H1 (cell line): ENCODE measurements around the gene POLR2J. TPM values are rescaled to one million over a fixed set of nuclear protein-coding genes. Genes with fewer than 3 reads are reported as not detected.

Experiments used
- CTCF ChIA-PET: fragments of 300-600 bp; sonication (Branson Sonifier 250); formaldehyde crosslinking; loops from one replicate; lab custom pipeline; 2021; ENCODE audit not compliant: partially characterized antibody; lab: Charles Lee
- POLR2A ChIA-PET: fragments of 300-600 bp; sonication (Branson Sonifier 250); formaldehyde crosslinking; loops from one replicate; lab custom pipeline; 2021; ENCODE audit warnings: inconsistent platforms; ENCODE audit not compliant: partially characterized antibody; lab: Charles Lee
- DNase-seq, 2 experiments: peaks; one replicate each; pipeline versions ENCODE4 v3.0.0 to v3.0.0-alpha.2; 2010 to 2022; ENCODE audit warnings: low spot score in 2 of 2, low read depth in 1 of 2, mixed read lengths in 1 of 2
- FAIRE-seq: peaks from 2 replicates; lab custom pipeline; 2011; peaks lifted over from hg19 to GRCh38; lab: Jason Lieb, UNC
- H2AFZ ChIP-seq: 2 replicates; pipeline ENCODE4 v1.8.1; 2012; ENCODE audit warnings: low read length, inconsistent platforms
- H2AK5ac ChIP-seq: 2 replicates; pipeline ENCODE4 v1.6.1; 2013; ENCODE audit warnings: low read depth, low read length
- H2BK120ac ChIP-seq: replicated peaks from 2 replicates; pipeline ENCODE3; 2013; ENCODE audit warnings: low read depth, low read length, inconsistent platforms
- H2BK12ac ChIP-seq: 2 replicates; pipeline ENCODE4 v1.6.1; 2013; ENCODE audit warnings: low read depth, low read length
- H2BK15ac ChIP-seq: 2 replicates; pipeline ENCODE4 v1.6.1; 2013; ENCODE audit warnings: low read length
- H2BK20ac ChIP-seq: 2 replicates; pipeline ENCODE4 v1.6.1; 2013; ENCODE audit warnings: low read length
- H2BK5ac ChIP-seq: 2 replicates; pipeline ENCODE4 v1.6.1; 2013; ENCODE audit warnings: low read depth, low read length
- H3K14ac ChIP-seq: 2 replicates; pipeline ENCODE4 v1.6.1; 2013; ENCODE audit warnings: inconsistent platforms; ENCODE audit not compliant: insufficient read length
- H3K18ac ChIP-seq: 2 replicates; pipeline ENCODE4 v1.6.1; 2013; ENCODE audit warnings: low read length; ENCODE audit errors: extremely low read depth
- H3K23ac ChIP-seq: 2 replicates; pipeline ENCODE4 v1.6.1; 2013; ENCODE audit warnings: inconsistent platforms; ENCODE audit not compliant: insufficient read length
- H3K23me2 ChIP-seq: 2 replicates; pipeline ENCODE4 v1.6.1; 2013; ENCODE audit warnings: low read depth, low read length
- H3K27ac ChIP-seq: 2 replicates; pipeline ENCODE4 v1.6.1; 2011; ENCODE audit warnings: low read depth, low read length, inconsistent platforms
- H3K27me3 ChIP-seq, 4 experiments: replicated peaks in 1 of 4; 1 replicate in 1 of 4; 2 replicates in 3 of 4; pipeline versions ENCODE4 v1.6.1 to v1.8.1; 2011 to 2013; ENCODE audit warnings: low read length in 3 of 4, mild to moderate bottlenecking in 3 of 4, inconsistent platforms in 2 of 4, mixed read lengths in 2 of 4, moderate library complexity in 1 of 4; ENCODE audit not compliant: control insufficient read depth in 3 of 4, insufficient read depth in 3 of 4; ENCODE audit errors: extremely low read depth in 1 of 4
- H3K36me3 ChIP-seq, 4 experiments: 2 replicates each; pipeline versions ENCODE4 v1.6.1 to v1.8.1; 2011 to 2013; ENCODE audit warnings: mild to moderate bottlenecking in 4 of 4, low read length in 3 of 4, moderate library complexity in 2 of 4, control low read depth in 1 of 4, inconsistent platforms in 1 of 4; ENCODE audit not compliant: insufficient read depth in 4 of 4, control insufficient read depth in 2 of 4
- H3K4ac ChIP-seq: replicated peaks from 2 replicates; pipeline ENCODE3; 2013; ENCODE audit warnings: low read length, low read depth, mixed read lengths, inconsistent platforms; ENCODE audit not compliant: insufficient read length
- H3K4me1 ChIP-seq, 4 experiments: replicated peaks in 1 of 4; 1 replicate in 1 of 4; 2 replicates in 3 of 4; pipeline versions ENCODE4 v1.6.1 to v1.8.1; 2011 to 2013; ENCODE audit warnings: low read length in 3 of 4, inconsistent platforms in 2 of 4, mixed read lengths in 1 of 4; ENCODE audit not compliant: insufficient read depth in 4 of 4, control insufficient read depth in 3 of 4
- H3K4me2 ChIP-seq, 2 experiments: 2 replicates each; pipeline versions ENCODE4 v1.6.1 to v1.8.1; 2011 to 2013; ENCODE audit warnings: low read depth in 2 of 2, low read length in 2 of 2, control low read depth in 1 of 2, inconsistent platforms in 1 of 2, mild to moderate bottlenecking in 1 of 2; ENCODE audit not compliant: insufficient read depth in 1 of 2
- H3K4me3 ChIP-seq, 4 experiments: fragments of 200-600, 300-600 bp in 1 of 4; sonication (generic), shearing (Covaris generic), sonication (Bioruptor Twin) in 1 of 4; 2 replicates each; pipeline versions ENCODE4 v1.5.1 to v1.8.1; 2011 to 2016; ENCODE audit warnings: low read length in 4 of 4, low read depth in 3 of 4, control low read depth in 2 of 4, inconsistent platforms in 2 of 4, mild to moderate bottlenecking in 2 of 4, mixed read lengths in 1 of 4, moderate library complexity in 1 of 4; ENCODE audit not compliant: insufficient read depth in 2 of 4; ENCODE audit errors: extremely low read depth in 1 of 4
- H3K56ac ChIP-seq: replicated peaks from 2 replicates; pipeline ENCODE3; 2013; ENCODE audit warnings: low read depth, mild to moderate bottlenecking, mixed read lengths, low read length, inconsistent platforms; ENCODE audit not compliant: insufficient read length
- H3K79me1 ChIP-seq: 2 replicates; pipeline ENCODE4 v1.6.1; 2013; ENCODE audit warnings: low read depth, low read length, control low read depth
- H3K79me2 ChIP-seq, 2 experiments: 2 replicates each; pipeline versions ENCODE4 v1.6.1 to v1.8.1; 2012 to 2013; ENCODE audit warnings: low read length in 2 of 2, mild to moderate bottlenecking in 2 of 2, inconsistent platforms in 1 of 2; ENCODE audit not compliant: insufficient read depth in 2 of 2, control insufficient read depth in 1 of 2
- H3K9ac ChIP-seq, 4 experiments: replicated peaks in 1 of 4; 1 replicate in 1 of 4; 2 replicates in 3 of 4; pipeline versions ENCODE4 v1.6.1 to v1.8.1; 2011 to 2013; ENCODE audit warnings: low read depth in 3 of 4, low read length in 3 of 4, control low read depth in 2 of 4, mild to moderate bottlenecking in 2 of 4, moderate library complexity in 2 of 4, inconsistent platforms in 1 of 4; ENCODE audit errors: extremely low read depth in 1 of 4
- H3K9me3 ChIP-seq, 2 experiments: 2 replicates each; pipeline versions ENCODE4 v1.6.1 to v1.8.1; 2012 to 2013; ENCODE audit warnings: mild to moderate bottlenecking in 2 of 2, moderate library complexity in 2 of 2, control low read depth in 1 of 2, inconsistent platforms in 1 of 2, low read depth in 1 of 2, low read length in 1 of 2, mixed read lengths in 1 of 2; ENCODE audit not compliant: insufficient read depth in 2 of 2
- H4K20me1 ChIP-seq, 2 experiments: replicated peaks in 1 of 2; 2 replicates each; pipeline versions ENCODE3 to v1.8.1; 2011 to 2013; ENCODE audit warnings: inconsistent platforms in 2 of 2, low read length in 2 of 2, mild to moderate bottlenecking in 1 of 2; ENCODE audit not compliant: insufficient read depth in 2 of 2, control insufficient read depth in 1 of 2
- H4K5ac ChIP-seq: 2 replicates; pipeline ENCODE4 v1.6.1; 2013; ENCODE audit warnings: low read length, low read depth, mixed read lengths, inconsistent platforms; ENCODE audit not compliant: insufficient read length
- H4K8ac ChIP-seq: 2 replicates; pipeline ENCODE4 v1.8.0; 2013; ENCODE audit warnings: mild to moderate bottlenecking, moderate library complexity, low read length, inconsistent platforms; ENCODE audit not compliant: insufficient read depth; ENCODE audit errors: extremely low read depth
- H4K91ac ChIP-seq: replicated peaks from 2 replicates; pipeline ENCODE3; 2013; ENCODE audit warnings: low read length, mixed read lengths, inconsistent platforms; ENCODE audit not compliant: insufficient read length
- ASH2L ChIP-seq: fragments of 200-600, 300-600 bp; sonication (generic); IDR thresholded peaks from one replicate; pipeline ENCODE4 v1.7.1; 2017; ENCODE audit warnings: low read length
- BRCA1 ChIP-seq: IDR thresholded peaks from 2 replicates; pipeline ENCODE4 v1.6.1; 2012; ENCODE audit warnings: low read depth, low read length, improper control_type of control experiment
- CBX5 ChIP-seq: fragments of 300-800, 300-1000 bp; sonication (generic); IDR thresholded peaks from 2 replicates; pipeline ENCODE4 v1.7.1; 2016; ENCODE audit warnings: antibody characterized with exemption, low read length, low read depth
- CHD1 ChIP-seq: IDR thresholded peaks from 2 replicates; pipeline ENCODE4 v1.6.1; 2012; ENCODE audit warnings: low read depth, low read length, improper control_type of control experiment
- KDM4A ChIP-seq: IDR thresholded peaks from one replicate; pipeline ENCODE4 v1.7.1; 2012; ENCODE audit warnings: low read depth, mild to moderate bottlenecking, moderate library complexity, low read length, inconsistent platforms; ENCODE audit not compliant: severe bottlenecking
- KDM5A ChIP-seq: fragments of 200-600 bp; IDR thresholded peaks from 2 replicates; pipeline ENCODE4 v1.7.1; 2012; ENCODE audit warnings: mild to moderate bottlenecking, low read length, inconsistent platforms, mixed read lengths
- MAFK ChIP-seq: IDR thresholded peaks from 2 replicates; pipeline ENCODE4 v1.6.1; 2012; ENCODE audit warnings: low read depth, mild to moderate bottlenecking, improper control_type of control experiment, low read length
- POLR2AphosphoS5 ChIP-seq: IDR thresholded peaks from 2 replicates; pipeline ENCODE4 v1.6.1; 2011; ENCODE audit warnings: low read depth, low read length
- RFX5 ChIP-seq: IDR thresholded peaks from 2 replicates; pipeline ENCODE4 v1.6.1; 2011; ENCODE audit warnings: low read depth, low read length, improper control_type of control experiment, borderline replicate concordance
- WGBS, 2 experiments: shearing (Covaris generic) in 1 of 2; methylation state at CpG; one replicate each; pipeline versions ENCODE4 v1.1.6 to v1.1.7; 2013 to 2015; ENCODE audit warnings: low lambda C conversion rate in 2 of 2, mixed read lengths in 2 of 2, inconsistent platforms in 1 of 2, low coverage in 1 of 2, missing lambda C conversion rate in 1 of 2; ENCODE audit not compliant: insufficient replicate concordance in 2 of 2, insufficient coverage in 1 of 2, insufficient read length in 1 of 2; ENCODE audit errors: extremely low coverage in 1 of 2, missing lambda C conversion rate in 1 of 2; 5-methylcytosine and 5-hydroxymethylcytosine counted together
- polyA plus RNA-seq, 7 experiments: library from polyadenylated mRNA; depleted of rRNA in 3 of 7; stranded (reverse) in 5 of 7; unstranded in 2 of 7; fragments of >200 nt in 5 of 7; fragments of 200-250 nt in 2 of 7; gene quantifications; 1 replicate in 5 of 7; 2 replicates in 1 of 7; 4 replicates in 1 of 7; pipeline versions ENCODE4 v1.2.1 to v1.2.3, GENCODE V29; 2011 to 2013; ENCODE audit warnings: missing spikeins in 2 of 7, mixed read lengths in 2 of 7
- total RNA-seq: library from RNA; stranded (reverse); fragmentation: NEBNext Ultra II Directional; extraction: Animal tissue kit (Norgen Biotek cat#: 25700); gene quantifications from 2 replicates; pipeline ENCODE4 v1.2.1, GENCODE V29; 2021

Gene POLR2J
- total and polyA plus RNA-seq, 2 of the 8 experiments (the other 6 are each of a cell fraction or from before 2014, with no cell fraction given), result 54.1 to 113 TPM

GRCh38 chr7:102469972-102470825, 8.5 kb downstream of the POLR2J start:
- no peak overlapping the region for H2BK12ac ChIP-seq
- no peak overlapping the region for H2AK5ac ChIP-seq
- H3K14ac ChIP-seq, result no peak overlapping the region
- H3K4me3 ChIP-seq, result no peak overlapping the region
- H2BK15ac ChIP-seq, result no peak overlapping the region
- no peak overlapping the region for H3K4ac ChIP-seq
- H4K8ac ChIP-seq, result no peak overlapping the region
- no peaks in the 10 kb centered on the region for H3K79me2 ChIP-seq
- no peak overlapping the region for H3K18ac ChIP-seq
- no peak overlapping the region for H4K91ac ChIP-seq
- no peak overlapping the region for H3K23ac ChIP-seq
- no peaks in the 10 kb centered on the region; the same call in 1 of the 2 replicates for H3K23me2 ChIP-seq
- TF ChIP-seq POLR2AphosphoS5 (no peak; the same call in 1 of the 2 replicates), ASH2L (no peak), KDM5A (no peak), KDM4A (no peak), CBX5 (no peak), RFX5 (no peak), MAFK (no peak), BRCA1 (no peak), CHD1 (no peak)
- peaks cover 0 to 12% of the 10 kb centered on the region in 2 experiments for H4K20me1 ChIP-seq
- H2AFZ ChIP-seq, result no peak overlapping the region
- DNase-seq, result peak in 1 of 2 experiments; percentile 38
- H3K27me3 ChIP-seq, result no peaks in the 10 kb centered on the region; a peak in 1 of 7 replicates
- FAIRE-seq, result no peak
- peaks cover 0 to 3% (median 0%) of the 10 kb centered on the region in 4 experiments; a peak in 1 of 7 replicates for H3K4me1 ChIP-seq
- H2BK20ac ChIP-seq, result no peak overlapping the region
- no peak overlapping the region for H3K27ac ChIP-seq
- H3K36me3 ChIP-seq, result peaks cover 2 to 14% (median 8%) of the 10 kb centered on the region in 4 experiments; a peak in 6 of 8 replicates
- no peak overlapping the region for H3K9ac ChIP-seq
- H2BK120ac ChIP-seq, result no peak overlapping the region
- H3K4me2 ChIP-seq, result no peak overlapping the region
- CTCF ChIA-PET, result interaction anchor here (0.6 to 1.5 kb wide), 3 partner anchors 10 to 858 kb away, joined by 3 read pairs; no protein-coding TSS in a partner anchor
- WGBS, 2 experiments, result 81% methylated on average over 20 of the region's 20 CpGs; no CpG with 5 or more reads in 1 of the 2 experiments
- POLR2A ChIA-PET, result interaction anchor here (0.8 to 1.5 kb wide), 4 partner anchors 11 to 191 kb away, joined by 3 read pairs; no protein-coding TSS in a partner anchor
- H3K79me1 ChIP-seq, result no peaks in the 10 kb centered on the region
- H4K5ac ChIP-seq, result no peak overlapping the region
- H2BK5ac ChIP-seq, result no peak overlapping the region
- no peaks in the 10 kb centered on the region for H3K9me3 ChIP-seq
- no peak overlapping the region for H3K56ac ChIP-seq
